ENCODE measurements around the gene C1QTNF9B.

DNA sequence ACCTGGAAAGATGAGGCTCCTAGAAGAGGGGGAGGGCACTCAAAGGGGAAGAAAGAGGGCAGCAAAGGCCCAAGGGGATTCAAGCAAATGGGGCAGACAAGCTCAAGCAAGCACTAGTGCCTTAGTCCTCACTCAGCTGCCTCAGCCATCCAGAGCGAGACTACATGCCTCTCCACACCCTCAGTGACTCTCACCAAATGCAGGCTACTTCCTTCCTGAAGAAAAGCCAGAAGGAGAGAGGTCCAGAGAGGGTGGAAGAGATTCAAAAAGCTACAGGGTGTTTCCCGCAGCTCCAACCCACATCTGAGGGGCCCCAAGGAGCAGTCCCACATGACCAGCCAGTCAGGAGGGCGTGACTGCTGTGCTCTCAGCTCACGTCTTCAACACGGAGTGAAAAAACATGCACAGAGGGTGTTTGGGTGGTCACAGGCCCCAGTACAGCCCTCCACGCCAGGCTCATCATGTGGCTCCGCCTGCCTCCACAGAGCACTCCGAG, 48.6 kb downstream of the C1QTNF9B start:
- TF ChIP-seq, protein P1, sequence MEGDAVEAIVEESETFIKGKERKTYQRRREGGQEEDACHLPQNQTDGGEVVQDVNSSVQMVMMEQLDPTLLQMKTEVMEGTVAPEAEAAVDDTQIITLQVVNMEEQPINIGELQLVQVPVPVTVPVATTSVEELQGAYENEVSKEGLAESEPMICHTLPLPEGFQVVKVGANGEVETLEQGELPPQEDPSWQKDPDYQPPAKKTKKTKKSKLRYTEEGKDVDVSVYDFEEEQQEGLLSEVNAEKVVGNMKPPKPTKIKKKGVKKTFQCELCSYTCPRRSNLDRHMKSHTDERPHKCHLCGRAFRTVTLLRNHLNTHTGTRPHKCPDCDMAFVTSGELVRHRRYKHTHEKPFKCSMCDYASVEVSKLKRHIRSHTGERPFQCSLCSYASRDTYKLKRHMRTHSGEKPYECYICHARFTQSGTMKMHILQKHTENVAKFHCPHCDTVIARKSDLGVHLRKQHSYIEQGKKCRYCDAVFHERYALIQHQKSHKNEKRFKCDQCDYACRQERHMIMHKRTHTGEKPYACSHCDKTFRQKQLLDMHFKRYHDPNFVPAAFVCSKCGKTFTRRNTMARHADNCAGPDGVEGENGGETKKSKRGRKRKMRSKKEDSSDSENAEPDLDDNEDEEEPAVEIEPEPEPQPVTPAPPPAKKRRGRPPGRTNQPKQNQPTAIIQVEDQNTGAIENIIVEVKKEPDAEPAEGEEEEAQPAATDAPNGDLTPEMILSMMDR (conservative IDR thresholded peaks at IDR 0.05; ENCODE audit: low read length): no peak
- no peak for TF ChIP-seq EZH2phosphoT487 (IDR thresholded peaks at IDR 0.05; ENCODE audit: borderline replicate concordance, low read depth, low read length)

All from OCI-LY7 (cell line).